ENCODE measurements around the gene ANKH.

ANKH gene

DNA sequence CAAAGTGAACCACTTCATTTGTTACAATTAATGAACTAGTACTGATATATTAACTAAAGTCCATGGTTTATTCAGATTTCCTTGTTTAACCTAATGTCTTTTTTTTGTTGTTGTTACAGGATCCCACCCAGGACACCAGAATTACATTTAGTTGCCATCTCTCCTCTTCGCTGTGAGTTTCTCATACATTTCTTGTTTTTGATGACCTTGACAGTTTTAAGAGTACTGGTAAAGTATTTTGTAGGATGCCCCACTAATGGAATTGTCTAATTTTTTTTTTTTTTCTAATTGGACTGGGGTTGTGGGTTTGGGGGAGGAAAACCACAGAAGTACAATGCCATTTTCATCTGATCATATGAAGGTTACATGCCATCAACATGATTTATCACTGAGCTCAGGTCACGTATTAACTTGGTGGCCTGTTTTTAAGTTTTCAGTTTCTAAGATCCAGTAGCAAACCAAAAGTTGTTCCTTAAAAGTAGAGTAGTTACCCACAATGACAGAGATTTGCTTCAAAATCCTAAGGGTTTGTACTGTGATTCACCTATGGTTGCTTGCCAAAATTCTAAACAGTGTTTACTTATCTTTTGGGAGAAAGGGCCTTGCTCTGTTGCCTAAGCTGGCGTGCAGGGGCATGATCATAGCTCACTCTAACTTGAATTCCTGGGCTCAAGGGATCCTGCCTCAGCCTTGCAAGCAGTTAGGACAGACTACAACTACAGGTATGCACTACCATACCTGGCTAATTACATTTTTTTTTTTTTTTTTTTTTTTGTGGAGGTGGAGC is 211.6 kb downstream of the ANKH start:
- FAIRE-seq: no peak

DNA sequence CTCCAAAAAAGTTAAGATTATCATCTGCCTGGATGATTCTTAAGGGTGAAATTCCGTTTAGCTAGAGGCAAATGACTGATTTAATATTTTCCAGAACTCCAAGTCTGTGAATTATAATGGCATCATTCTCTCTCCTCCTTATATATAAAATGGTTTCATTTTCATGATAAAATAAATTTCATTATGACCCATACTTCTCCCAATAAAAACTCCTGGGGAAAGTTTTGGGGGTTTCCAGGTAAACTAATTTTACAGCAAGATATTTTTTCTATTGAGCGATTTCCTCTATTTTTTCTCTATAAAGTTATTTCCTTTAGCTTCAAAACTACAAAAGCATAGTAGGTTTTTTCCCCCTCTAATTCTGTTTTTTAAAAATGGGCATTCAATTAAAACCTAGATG is 214.7 kb downstream of the ANKH start:
- FAIRE-seq: no peak

GRCh38 chr5:14655146-14655741 is 216.3 kb downstream of the ANKH start:
- FAIRE-seq: no peak
